NCI-H2227 (cell line): ENCODE data around the gene CST7.

ENCODE experiments used
- DNase-seq: peaks from one replicate; lab custom pipeline; 2025; ENCODE audit not compliant: unreplicated experiment; lab: John Stamatoyannopoulos, UW

CST7 gene

DNA sequence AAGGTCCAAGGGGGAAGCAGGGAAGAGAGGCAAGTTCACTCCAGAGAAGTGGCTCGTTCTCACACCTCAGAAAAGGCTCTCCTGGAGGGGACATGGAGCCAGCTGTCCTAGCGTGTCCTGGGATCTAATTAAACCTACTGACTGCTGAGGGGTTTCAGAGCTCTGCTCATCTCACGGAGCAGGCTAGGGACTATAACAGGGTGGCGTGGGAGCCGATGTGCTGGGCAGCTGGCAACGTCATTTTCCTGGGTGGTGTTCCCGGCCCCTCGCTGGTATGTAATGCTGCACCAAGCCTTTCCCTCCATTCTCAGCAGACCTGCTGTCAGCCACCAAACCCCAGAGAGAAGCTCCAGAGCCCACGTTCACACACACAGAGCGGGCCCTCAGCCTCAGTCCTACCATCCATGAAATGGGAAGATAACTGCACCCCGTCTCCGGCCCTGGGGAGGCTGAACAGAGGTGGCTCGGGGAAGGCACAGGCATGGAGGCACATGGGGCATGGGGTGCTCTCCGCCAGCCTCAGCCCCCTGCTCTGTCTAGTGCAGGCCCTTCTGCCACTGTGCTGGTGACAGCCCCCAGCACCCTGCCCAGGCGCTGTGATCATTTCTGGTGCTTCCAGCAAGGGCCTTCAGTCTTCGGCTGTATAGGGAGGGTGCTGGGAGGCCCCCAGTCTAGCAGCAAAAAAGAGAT, 1.9 kb downstream of the CST7 start:
- no peak for DNase-seq

GRCh38 chr20:24951536-24952083, 2.5 kb downstream of the CST7 start:
- no peak for DNase-seq

DNA sequence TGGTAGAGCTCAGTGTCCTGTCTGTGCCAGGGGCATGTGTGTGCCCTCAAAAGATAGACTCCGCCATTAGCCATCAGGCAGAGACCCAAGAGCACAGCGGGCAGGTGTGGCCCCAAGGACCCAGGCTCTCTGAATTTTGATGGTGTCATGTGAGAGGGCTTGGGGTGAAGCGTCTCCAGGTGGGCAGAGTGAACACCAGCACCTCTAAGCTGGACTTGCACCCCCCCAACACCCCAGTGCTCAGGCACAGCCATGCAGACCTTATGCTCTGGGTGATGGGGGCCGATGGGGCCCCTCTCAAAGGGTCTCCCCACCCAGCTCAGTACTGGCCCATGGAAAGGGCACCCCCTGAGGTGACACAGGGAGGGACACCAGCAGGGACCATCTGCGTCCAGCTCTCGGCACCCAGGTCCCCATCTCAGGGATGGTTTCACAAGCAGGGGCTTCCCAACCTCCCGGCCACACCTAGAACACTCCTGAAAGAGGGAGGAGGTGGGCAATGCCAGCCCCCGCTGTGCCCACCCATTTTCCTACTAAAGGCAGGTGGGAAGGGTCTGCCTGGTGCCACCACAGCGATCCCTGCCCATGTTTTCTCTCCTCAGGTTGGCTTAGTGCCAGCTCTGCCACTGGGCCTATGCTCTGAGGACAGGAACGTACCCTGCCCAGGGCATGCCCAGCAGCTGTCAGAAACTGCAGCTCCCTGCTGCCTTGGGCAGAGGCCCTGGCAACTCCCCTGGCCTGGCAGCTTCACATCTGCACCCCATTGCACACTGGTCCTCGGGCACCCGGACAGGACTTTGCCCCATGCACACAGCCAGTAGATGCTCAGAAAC, 3.5 kb downstream of the CST7 start:
- DNase-seq = no peak

- no peak for DNase-seq
These were observed 4.1 kb downstream of the CST7 start for GRCh38 chr20:24953209-24953575.

DNA sequence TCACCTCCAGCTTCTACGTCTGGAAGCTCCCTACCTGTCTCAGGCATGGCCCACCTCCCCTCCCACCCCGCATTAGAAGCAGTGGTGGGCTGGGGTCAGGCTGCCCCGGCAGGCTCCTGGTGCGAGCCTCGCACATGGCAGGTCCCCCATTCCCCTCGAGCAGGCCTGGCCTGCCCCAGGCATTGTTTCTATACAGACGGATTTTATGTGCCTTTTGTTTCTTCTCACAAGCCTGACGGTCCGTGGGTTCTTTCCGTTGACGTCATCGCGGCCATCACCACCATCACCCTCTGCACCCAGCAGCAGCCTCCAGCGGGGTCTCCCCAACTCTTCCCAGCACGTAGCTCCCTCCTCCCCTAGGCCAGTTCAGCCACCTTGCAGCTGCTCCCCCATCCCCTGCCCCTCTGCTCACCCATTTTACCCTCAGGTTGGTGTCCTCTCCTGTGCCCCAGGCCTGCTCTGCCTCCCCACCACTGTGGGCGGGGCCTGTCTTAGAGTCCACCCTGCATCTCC, 4.6 kb downstream of the CST7 start:
- no peak for DNase-seq

DNA sequence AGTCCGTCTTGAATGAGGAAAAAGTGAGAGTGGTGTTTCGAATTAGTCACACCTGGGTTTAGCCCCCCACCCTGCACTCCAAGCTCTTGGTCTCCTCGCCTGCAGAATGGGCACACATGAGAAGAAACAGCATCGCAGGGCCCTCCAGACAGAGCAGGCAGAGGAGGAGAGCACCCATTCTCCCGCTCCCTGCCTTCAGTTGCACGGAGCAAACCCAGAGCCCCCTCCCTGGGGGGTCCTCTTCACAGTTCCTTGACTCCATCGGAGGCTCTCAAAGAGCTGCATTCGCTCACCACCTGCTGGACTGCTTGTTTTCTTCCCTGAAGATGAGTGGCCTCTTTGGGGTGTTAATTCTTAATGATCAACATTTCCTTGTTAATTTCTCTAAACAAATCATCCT, 5.1 kb downstream of the CST7 start:
- DNase-seq = no peak

GRCh38 chr20:24954566-24954965, 5.5 kb downstream of the CST7 start:
- no peak for DNase-seq

DNA sequence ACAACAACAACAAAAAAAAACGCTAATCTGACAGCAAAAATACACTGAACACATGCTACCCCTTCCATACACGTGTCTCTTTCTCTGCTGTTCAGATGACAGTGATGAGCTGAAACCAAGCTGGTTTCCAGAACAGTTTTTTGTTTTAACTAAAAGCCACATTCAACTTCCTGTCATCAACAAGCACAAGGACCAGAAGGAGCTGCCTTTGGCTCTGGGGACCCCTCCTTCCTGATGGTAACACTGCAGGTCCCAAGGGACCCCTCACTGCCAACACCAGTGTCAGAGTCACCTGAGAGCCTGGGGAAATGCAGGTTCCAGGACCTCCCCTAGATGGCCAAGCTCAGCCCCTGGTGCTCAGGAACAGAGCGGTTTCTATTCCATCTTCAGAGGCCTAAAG, 6.0 kb downstream of the CST7 start:
- DNase-seq = no peak

DNA sequence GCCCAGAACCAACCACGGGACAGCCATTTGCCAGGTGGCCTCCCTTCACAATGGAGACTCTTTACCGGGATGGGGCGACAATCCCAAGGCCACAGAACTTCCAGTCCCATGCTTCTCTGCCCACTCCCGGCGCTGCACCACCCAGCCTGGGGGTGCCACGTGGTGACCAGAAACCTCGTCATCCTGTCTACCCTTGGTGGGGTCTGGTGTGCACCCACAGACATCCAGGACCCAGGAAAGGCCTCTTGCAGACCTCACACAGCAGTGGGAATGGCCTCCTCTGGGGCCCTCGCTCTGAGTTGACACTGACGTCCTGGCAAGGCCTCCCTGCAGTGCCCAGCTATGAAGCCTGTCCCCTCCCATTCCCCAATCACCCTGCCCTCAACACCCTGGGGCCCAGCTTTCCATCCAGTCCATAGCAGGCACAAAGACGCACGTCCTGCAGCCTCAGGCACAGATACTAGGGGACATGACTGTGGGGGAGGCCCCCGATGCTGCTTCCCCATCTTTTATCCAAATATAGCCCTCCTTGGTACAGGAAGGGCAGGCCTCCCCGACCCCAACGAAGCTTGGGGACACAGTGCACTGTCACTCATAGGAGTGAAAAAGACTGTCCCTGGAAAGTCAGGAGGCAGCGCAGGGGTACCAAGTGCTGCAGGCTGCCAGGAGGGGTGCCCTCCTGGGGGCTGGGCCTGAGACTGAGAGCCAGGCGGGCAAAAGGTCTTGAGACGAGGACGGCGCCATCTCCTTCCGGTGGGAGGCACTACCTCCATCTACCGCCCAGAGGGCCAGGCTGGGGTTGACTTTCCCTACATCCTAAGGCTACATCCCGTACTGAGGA, 7.2 kb downstream of the CST7 start:
- DNase-seq = no peak

- DNase-seq = no peak
These were observed 8.4 kb downstream of the CST7 start for GRCh38 chr20:24957326-24958016.

DNA sequence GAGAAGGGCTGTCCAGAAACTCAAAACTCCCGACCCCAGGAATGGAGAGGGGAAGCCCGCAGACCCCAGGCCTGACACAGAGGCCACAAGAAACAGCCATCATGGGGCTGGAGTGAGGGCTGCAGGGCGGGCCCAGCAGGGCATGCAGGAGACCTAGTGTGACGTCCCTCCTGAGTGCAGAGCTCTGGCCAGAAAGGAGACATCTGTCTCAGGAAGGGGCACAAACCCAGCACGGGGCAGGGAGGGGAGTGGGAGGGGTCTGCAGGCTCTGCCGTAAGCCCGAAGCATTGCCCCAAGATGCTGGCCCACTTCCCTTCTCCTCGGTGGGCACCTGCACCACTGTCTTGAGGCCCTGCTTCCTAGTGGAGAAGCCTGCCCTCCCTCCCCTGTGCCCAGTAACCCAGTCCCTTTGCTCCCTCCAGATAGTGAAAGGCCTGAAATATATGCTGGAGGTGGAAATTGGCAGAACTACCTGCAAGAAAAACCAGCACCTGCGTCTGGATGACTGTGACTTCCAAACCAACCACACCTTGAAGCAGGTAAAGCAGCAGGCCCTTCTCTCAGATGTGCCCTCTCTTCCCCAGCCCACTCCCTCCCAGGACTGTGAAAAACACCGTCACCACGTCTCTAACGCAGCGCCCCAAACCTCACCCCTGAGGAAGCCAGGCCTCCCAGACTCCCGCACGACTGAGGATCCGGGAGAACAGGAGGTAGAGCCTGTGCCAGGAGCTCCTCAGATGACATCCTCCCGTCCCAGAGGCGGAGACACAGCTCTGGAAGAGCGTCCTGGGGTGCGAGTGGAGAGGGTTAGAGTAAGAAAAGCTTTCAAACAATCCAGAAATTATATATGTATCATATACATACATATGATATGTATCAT, 9.7 kb downstream of the CST7 start:
- no peak for DNase-seq

DNA sequence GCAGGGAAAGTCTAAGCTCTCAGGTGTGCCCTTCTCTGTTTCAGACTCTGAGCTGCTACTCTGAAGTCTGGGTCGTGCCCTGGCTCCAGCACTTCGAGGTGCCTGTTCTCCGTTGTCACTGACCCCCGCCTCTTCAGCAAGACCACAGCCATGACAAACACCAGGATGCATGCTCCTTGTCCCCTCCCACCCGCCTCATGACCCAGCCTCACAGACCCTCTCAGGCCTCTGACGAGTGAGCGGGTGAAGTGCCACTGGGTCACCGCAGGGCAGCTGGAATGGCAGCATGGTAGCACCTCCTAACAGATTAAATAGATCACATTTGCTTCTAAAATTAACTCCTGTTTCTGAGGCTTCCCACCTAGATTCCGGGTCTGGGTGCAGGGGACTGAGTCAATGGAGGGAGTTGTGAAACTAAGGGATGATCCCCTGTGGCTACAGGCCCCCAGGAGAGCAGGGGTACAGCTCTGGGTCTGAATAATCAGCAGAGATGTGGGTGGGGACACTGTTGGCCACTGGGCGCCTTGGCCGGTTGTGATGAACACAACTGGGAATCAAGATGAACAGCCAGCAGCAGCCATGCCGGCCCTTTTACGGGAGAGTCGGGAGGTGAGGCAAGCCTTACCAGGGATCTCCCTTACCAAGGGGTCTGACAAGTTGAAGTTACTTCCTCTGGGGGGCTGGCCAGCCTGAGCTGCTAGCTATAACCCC, 10.7 kb downstream of the CST7 start:
- no peak for DNase-seq

- DNase-seq = no peak
These were observed 11.3 kb downstream of the CST7 start for GRCh38 chr20:24960302-24960801.

DNA sequence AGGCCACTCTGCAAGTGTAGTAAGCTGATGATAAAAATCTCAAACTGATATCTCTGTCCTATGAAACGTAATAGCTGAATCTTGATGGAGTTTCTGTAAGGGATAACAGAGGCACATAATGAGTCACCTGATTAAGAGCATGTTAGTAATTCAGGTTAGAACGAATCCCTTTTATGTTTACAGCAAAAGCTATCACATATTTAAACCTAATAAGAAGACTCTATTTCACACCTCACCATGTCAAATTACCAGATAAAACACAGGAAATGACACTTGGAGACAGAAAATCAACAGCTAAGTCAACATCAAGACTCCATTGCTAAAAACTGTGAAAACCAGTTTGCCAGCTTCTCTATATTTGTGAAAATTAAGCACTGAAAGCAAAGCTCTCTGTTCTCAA, 11.8 kb downstream of the CST7 start:
- no peak for DNase-seq

GRCh38 chr20:24961384-24962181, 12.5 kb downstream of the CST7 start:
- no peak for DNase-seq

DNA sequence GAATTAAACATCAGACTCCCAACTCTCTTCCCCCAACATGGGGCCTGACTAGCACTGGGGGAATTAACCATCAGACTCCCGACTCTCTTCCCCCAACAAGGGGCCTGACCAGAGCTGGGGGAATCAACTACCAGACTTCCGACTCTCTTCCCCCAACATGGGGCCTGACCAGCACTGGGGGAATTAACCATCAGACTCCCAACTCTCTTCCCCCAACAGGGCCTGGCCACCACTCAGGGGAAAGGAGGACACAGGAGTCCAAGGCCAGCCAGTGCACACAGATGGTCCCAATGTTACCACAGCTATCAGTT, 13.1 kb downstream of the CST7 start:
- no peak for DNase-seq

GRCh38 chr20:24962510-24962909, 13.4 kb downstream of the CST7 start:
- DNase-seq = no peak
